K562 (cell line): ENCODE data around the gene MPRIP.

ENCODE experiments used
- ATF3 ChIP-seq, 2 experiments: fragments of 450-650 bp in 1 of 2; sonication (generic) in 1 of 2; formaldehyde crosslinking in 1 of 2; IDR thresholded peaks in 1 of 2; conservative IDR thresholded peaks in 1 of 2; 2 replicates each; pipeline versions ENCODE4 v1.6.1 to v1.8.1; 2016 to 2023; ENCODE audit warnings: mild to moderate bottlenecking in 2 of 2, moderate library complexity in 2 of 2, inconsistent platforms in 1 of 2, missing genetic modification reagents in 1 of 2
- EP300 ChIP-seq: IDR thresholded peaks from 2 replicates; pipeline ENCODE4 v1.6.1; 2012; ENCODE audit warnings: low read length, improper control_type of control experiment
- EZH2 ChIP-seq: IDR thresholded peaks from 2 replicates; pipeline ENCODE4 v1.6.1; 2012; ENCODE audit warnings: low read depth, mild to moderate bottlenecking, inconsistent platforms, low read length, borderline replicate concordance
- MAFK ChIP-seq: IDR thresholded peaks from 2 replicates; pipeline ENCODE4 v1.6.1; 2011; ENCODE audit warnings: low read length, improper control_type of control experiment

GRCh38 chr17:17081304-17081940, 39.2 kb downstream of the MPRIP start:
- TF ChIP-seq MAFK, result no peak
- TF ChIP-seq EP300, result no peak
- TF ChIP-seq ATF3 (IDR thresholded peaks at IDR 0.05), result no peak
- TF ChIP-seq ATF3 (CRISPR knock-in tag; conservative IDR thresholded peaks at IDR 0.05), result no peak
- TF ChIP-seq EZH2, result no peak
